CD4-positive, alpha-beta T cell treated with Interleukin-6 at 100 ng/mL for 8 hours (primary cell): Measurements from ENCODE around the gene SLC35F1.

Experiments
- DNase-seq: peaks from one replicate; pipeline ENCODE4 v3.0.0-alpha.2; 2020; ENCODE audit warnings: mixed read lengths, low spot score

SLC35F1 gene

DNA sequence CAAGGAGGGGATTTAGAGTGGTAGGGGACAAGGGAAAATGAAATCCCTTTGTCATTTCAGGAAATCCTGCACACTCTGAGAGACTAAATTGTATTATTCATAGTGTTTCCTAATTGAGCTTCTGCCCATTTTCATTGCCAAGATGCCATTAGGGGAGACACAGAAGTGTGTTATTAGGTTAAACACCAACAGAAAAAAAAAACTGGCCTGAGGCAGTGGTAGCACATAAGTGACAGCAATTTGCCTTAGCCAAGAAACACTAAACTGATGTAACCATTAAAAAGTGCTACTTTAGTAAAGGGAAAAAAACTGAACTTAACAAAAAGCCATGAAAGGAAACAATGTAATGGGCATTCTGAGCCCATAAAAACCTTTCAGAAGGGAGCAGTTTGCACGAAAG is 370.6 kb downstream of the SLC35F1 start:
- no peak for DNase-seq

DNA sequence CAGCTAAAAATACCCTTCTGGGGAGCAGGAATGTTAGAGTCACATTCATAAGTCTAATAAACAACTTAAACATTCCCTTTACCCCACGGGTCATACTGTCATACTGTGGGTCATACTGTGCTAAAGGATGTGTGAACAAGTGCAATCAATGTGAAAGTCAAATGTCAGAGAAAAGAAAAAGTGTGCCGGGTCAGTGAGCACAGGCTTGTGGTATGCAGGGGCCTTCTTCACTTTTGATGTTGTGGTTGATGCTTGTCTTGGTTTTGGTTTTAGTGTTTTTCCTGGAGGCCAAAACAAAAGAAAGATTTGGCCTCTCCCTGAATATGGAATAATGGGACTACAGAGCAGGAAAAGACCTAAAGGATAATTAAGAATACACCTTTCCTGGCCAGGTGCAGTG is 373.1 kb downstream of the SLC35F1 start:
- DNase-seq, result no peak

DNA sequence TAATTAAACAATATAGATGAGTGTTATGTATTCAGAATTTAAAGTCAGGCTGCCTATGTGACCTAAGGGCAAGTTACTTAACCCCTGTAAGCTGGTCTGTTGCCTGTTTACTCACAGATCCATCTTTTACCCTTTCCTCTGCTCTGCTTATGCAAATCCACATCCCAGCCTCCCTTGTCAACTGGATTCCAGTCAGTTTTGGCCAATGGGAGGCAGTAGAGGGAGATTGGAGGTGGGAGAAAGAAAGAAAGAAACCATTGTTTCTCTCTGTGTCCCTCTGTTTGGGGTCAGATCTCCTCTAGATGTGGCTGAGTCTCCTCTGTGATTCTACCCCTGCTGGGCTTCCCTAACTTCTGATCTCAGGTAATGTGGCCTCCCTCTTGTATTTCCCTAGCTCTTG is 374.2 kb downstream of the SLC35F1 start:
- no peak for DNase-seq

- peak; percentile 52 for DNase-seq
Observed at GRCh38 chr6:118283766-118284165, 376.7 kb downstream of the SLC35F1 start.

- no peak for DNase-seq
Observed at GRCh38 chr6:118284736-118285360, 377.8 kb downstream of the SLC35F1 start.

DNA sequence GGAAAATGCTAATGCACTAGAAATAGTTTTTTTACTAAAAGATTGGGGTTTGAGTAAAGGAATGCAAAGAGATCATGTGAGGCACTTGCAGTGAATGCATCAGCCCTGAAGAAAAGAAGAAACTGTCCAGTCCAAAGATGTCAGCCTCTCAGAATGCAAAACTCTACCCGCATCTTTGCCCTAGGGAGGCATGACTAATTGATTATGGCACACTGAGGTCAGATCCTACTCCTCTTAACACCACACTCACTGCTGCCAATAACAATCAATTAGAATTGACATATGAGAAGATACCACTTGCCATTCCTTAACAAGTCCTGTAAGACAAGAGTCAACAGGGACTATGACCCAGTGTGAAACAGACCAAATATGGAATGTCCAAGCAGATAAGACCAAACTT is 378.7 kb downstream of the SLC35F1 start:
- no peak for DNase-seq

- no peak for DNase-seq
Observed at GRCh38 chr6:118288355-118289124, 381.5 kb downstream of the SLC35F1 start.

DNA sequence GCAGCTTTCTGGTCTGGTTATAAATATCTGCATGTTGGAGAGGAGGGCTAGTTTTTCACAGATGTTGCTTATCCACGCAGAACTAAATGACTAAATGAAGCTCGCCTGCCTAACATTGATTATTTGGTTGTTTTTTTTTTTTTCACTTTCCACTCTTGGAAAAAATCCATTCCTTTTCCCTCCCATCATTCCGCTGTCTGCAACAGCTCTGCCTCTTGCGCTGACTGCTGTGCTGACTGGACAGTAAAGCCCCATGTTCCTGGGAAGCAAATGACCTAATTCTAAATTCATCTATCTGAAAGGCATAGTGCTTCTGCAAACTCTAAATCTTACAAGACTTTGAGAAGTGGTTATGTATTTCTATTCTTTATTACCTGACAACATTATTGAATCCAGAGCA is 385.5 kb downstream of the SLC35F1 start:
- DNase-seq, result no peak

DNA sequence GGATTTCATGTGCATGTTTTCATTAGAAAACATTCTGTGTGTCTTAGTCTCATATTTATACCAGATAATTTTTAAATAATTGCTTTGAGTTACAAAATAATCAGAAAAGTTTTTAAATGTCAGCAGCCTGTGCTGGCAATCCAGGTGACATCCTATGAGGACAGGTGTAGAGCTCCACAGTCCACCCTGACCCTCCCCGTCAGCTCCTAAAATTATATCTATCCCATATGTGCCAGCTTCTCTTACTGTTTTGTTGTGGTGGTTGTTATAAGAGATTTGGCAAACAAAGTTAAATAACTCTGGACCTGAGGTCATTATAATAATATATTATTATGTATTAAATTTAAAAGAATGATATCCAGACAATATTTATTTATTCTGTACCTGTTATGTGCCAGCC is 387.8 kb downstream of the SLC35F1 start:
- DNase-seq, result no peak

- DNase-seq, result no peak
Observed at GRCh38 chr6:118295336-118295735, 388.3 kb downstream of the SLC35F1 start.

- no peak for DNase-seq
Observed at GRCh38 chr6:118296129-118296901, 389.3 kb downstream of the SLC35F1 start.

GRCh38 chr6:118297821-118298220 is 390.8 kb downstream of the SLC35F1 start:
- DNase-seq, result no peak

DNA sequence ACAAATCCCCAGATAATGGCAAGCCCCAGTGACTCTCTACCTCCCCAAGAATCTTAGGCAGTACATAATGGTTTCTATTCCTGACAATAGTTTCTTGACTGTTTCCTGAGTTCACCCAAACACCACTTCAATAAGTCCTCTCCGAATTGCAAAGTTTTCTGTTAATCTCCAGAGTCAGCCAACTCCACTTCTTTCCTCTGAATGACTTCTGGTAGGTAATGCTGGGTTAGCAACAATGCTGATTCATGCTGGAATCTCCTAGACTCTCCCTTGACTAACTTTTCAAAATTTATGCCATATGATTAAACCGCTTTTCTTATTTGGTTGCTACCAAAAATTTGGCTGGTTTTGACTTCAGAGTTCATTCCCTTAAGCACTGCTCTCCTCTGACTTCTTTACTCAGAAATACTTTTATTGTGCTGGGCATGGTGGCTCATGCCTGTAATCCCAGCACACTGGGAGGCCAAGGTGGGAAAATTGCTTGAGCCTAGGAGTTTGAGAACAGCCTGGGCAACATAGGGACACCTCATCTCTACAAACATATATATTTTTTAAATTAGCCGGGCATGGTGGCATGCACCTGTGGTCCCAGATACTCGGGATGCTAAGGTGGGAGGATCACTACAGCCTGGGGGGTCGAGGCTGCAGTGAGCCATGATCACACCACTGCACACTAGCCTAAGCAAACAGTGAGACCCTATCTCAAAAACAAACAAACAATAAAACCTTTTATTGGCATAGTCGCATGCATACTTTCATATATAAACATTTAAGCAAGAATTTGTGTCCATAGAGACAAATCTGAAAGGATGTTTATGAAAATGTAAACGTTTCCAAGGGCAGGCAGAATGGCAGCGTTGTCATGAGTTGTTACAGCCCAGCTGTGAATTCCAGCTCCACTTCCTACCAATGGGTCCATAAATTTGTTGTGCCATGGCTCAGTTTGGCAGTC is 391.7 kb downstream of the SLC35F1 start:
- no peak for DNase-seq

DNA sequence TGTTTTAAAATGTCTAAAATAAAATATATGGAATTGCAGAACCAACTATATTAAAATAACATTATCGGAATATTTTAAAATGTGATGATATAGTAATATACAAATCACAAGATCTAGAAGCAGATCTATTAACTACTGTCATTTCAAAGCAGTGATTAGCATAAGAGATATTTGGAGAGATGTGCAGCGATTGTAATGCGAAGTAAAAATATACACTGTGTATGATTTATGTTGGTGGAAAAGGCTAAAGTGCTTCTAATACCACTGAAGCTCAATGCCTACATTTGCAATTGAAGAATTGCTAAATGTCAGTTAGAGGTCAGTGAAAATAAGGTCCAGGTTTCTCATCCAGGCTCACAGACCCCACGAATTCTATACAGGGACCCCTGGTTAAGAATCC is 392.4 kb downstream of the SLC35F1 start:
- DNase-seq, result no peak

- no peak for DNase-seq
Observed at GRCh38 chr6:118304321-118304720, 397.3 kb downstream of the SLC35F1 start.

- DNase-seq, result no peak
Observed at GRCh38 chr6:118305081-118305480, 398.0 kb downstream of the SLC35F1 start.

DNA sequence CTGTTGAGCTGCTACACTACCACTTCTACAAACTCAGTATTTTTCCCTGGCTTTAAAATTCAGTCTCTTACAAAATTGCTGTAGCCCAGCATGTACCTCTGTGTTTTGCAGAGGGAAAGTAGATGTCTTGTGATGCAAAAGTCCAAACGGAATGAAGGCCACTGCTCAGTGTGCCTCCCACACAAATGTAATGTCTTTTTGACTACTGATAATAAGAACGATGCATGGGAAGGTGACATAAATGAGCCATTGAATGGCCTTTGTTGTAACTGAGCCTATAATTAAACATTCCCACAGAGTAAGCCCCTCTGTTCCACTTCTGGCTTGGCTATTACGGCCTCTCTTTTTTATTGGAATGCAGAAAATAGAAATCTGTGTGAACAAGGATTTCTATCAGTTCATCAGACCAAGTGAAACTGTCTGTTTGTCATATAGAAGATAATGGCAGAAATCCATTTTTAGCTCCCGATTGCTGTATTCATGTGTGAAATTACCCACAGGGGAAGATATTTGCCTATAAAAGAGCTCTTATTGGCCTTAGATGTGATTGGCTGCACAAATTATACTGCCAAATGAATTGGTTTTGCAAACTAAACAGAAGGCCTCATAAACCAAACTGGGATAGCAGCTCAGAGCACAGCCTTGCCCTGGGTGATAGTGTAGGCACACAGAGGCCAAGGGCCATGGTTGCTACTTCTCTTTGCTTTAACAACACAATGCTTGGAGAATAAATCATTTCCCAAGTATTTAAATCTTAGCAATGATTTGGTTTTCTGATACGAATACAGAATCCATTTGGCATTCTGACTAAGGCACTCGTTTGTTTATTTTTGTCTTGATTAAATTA is 399.6 kb downstream of the SLC35F1 start:
- DNase-seq, result no peak

GRCh38 chr6:118307581-118307980 is 400.5 kb downstream of the SLC35F1 start:
- DNase-seq, result no peak

GRCh38 chr6:118309337-118310093 is 402.5 kb downstream of the SLC35F1 start:
- DNase-seq, result no peak

GRCh38 chr6:118313208-118313607 is 406.1 kb downstream of the SLC35F1 start:
- no peak for DNase-seq
